ENCODE results near the gene FNDC3B. TPM values are rescaled to one million over a fixed set of nuclear protein-coding genes. Genes with fewer than 3 reads are reported as not detected.

The FNDC3B gene
- total and polyA plus RNA-seq, 2 of the 8 experiments (the other 6 are each of a cell fraction or from before 2014, with no cell fraction given) = 14.1 to 44.4 TPM

DNA sequence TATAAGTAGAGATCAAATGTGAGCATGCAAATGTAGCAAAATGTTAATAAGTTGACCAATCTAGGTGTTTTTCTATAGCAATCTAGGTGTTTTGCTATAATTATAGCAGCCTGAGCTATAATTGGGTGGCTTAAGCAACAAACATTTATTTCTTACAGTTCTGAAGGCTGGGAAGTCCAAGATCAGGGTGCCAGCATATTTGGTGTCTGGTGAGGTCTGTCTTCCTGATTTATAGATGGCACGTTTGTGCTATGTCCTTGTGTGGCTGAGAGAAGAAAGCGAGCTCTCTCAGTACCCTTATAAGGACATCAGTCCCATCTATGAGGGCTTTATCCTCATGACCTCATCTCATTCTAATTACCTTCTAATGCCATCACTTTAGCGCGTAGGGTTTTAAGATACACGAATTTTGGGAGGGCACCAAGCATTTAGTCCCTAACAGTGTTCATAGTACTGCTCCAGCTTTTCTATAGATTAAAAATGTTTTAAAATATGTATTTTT lies 237.8 kb downstream of the FNDC3B start:
- CTCF ChIA-PET (ENCODE audit: partially characterized antibody) = interaction anchor here (1.1 to 3.3 kb wide), 2 partner anchors 13 to 27 kb away, joined by 3 to 8 read pairs; no protein-coding TSS in a partner anchor

More for the DNA sequence above, 237.8 kb downstream of the FNDC3B start:
- H4K8ac ChIP-seq (ENCODE audit: extremely low read depth, insufficient read depth, low read length) = no peak overlapping the region
- no peak overlapping the region for H4K91ac ChIP-seq (replicated peaks; ENCODE audit: insufficient read length, low read length)
- no peak overlapping the region for H2AK5ac ChIP-seq (ENCODE audit: low read depth, low read length)
- H3K23ac ChIP-seq (ENCODE audit: insufficient read length) = no peak overlapping the region
- H4K20me1 ChIP-seq (replicated peaks in 1 of 2; ENCODE audit: control insufficient read depth in 1 of 2, insufficient read depth in 2 of 2, low read length in 2 of 2) = no peaks in the 10 kb centered on the region
- no peaks in the 10 kb centered on the region for H3K23me2 ChIP-seq (ENCODE audit: low read depth, low read length)
- H3K27me3 ChIP-seq (replicated peaks in 1 of 4; ENCODE audit: control insufficient read depth in 3 of 4, extremely low read depth in 1 of 4, insufficient read depth in 3 of 4, low read length in 3 of 4) = no peaks in the 10 kb centered on the region
- no peak overlapping the region for H2BK120ac ChIP-seq (replicated peaks; ENCODE audit: low read depth, low read length)
- no peak overlapping the region for H2BK20ac ChIP-seq (ENCODE audit: low read length)
- POLR2A ChIA-PET (ENCODE audit: partially characterized antibody) = no interaction called here
- no peaks in the 10 kb centered on the region for H3K4me1 ChIP-seq (replicated peaks in 1 of 4; ENCODE audit: control insufficient read depth in 3 of 4, insufficient read depth in 4 of 4, low read length in 3 of 4)
- H2BK12ac ChIP-seq (ENCODE audit: low read depth, low read length) = no peak overlapping the region
- no peak overlapping the region for H3K4ac ChIP-seq (replicated peaks; ENCODE audit: insufficient read length, low read depth, low read length)
- H3K4me3 ChIP-seq (ENCODE audit: extremely low read depth in 1 of 4, insufficient read depth in 2 of 4, low read depth in 3 of 4, low read length in 4 of 4) = no peak overlapping the region
- no peak overlapping the region for H3K56ac ChIP-seq (replicated peaks; ENCODE audit: insufficient read length, low read depth, low read length)
- H3K4me2 ChIP-seq (ENCODE audit: insufficient read depth in 1 of 2, low read depth in 2 of 2, low read length in 2 of 2) = no peak overlapping the region
- DNase-seq (ENCODE audit: low read depth in 1 of 2, low spot score in 2 of 2) (no peak), FAIRE-seq (no peak)
- peaks cover 0 to 2% (median 0%) of the 10 kb centered on the region in 4 experiments; a peak in 1 of 8 replicates for H3K36me3 ChIP-seq (ENCODE audit: control insufficient read depth in 2 of 4, insufficient read depth in 4 of 4, low read length in 3 of 4)
- H4K5ac ChIP-seq (ENCODE audit: insufficient read length, low read depth, low read length) = no peak overlapping the region
- WGBS, 2 experiments (ENCODE audit: extremely low coverage in 1 of 2, insufficient coverage in 1 of 2, insufficient read length in 1 of 2, insufficient replicate concordance in 2 of 2, low coverage in 1 of 2, low lambda C conversion rate in 2 of 2, missing lambda C conversion rate in 1 of 2) = 96% methylated on average over 5 of the region's 5 CpGs; no CpG with 5 or more reads in 1 of the 2 experiments
- no peaks in the 10 kb centered on the region for H3K79me2 ChIP-seq (ENCODE audit: control insufficient read depth in 1 of 2, insufficient read depth in 2 of 2, low read length in 2 of 2)
- no peaks in the 10 kb centered on the region for H3K9me3 ChIP-seq (ENCODE audit: insufficient read depth in 2 of 2, low read depth in 1 of 2, low read length in 1 of 2)
- no peak overlapping the region for H2AFZ ChIP-seq (ENCODE audit: low read length)
- TF ChIP-seq ZNF274 (IDR thresholded peaks at IDR 0.05; ENCODE audit: borderline replicate concordance, extremely low read depth, low read length) (no peak), RXRA (IDR thresholded peaks at IDR 0.05; ENCODE audit: insufficient read depth, low read depth, low read length) (no peak), EP300 (IDR thresholded peaks at IDR 0.05; ENCODE audit: borderline replicate concordance in 1 of 2, low read depth in 2 of 2, low read length in 2 of 2) (no peak), SP1 (IDR thresholded peaks at IDR 0.05; ENCODE audit: low read depth, low read length) (no peak), TAF1 (IDR thresholded peaks at IDR 0.05; ENCODE audit: low read depth, low read length) (no peak), SRF (IDR thresholded peaks at IDR 0.05; ENCODE audit: low read depth, low read length) (peak; percentile 34; the same call in 1 of the 2 replicates)
- no peak overlapping the region for H3K18ac ChIP-seq (ENCODE audit: extremely low read depth, low read length)
- no peak overlapping the region for H3K27ac ChIP-seq (ENCODE audit: low read depth, low read length)
- no peak overlapping the region for H2BK5ac ChIP-seq (ENCODE audit: low read depth, low read length)
- no peaks in the 10 kb centered on the region; the same call in 1 of the 2 replicates for H3K79me1 ChIP-seq (ENCODE audit: low read depth, low read length)
- H3K14ac ChIP-seq (ENCODE audit: insufficient read length) = no peak overlapping the region
- H2BK15ac ChIP-seq (ENCODE audit: low read length) = no peak overlapping the region
- H3K9ac ChIP-seq (replicated peaks in 1 of 4; ENCODE audit: extremely low read depth in 1 of 4, low read depth in 3 of 4, low read length in 3 of 4) = no peak overlapping the region
